Kidney glomerular epithelial cell (primary cell): ENCODE results near the gene SLC1A4.
"Not testable (repeated sequence)": the region's sequence is repeated elsewhere in the genome, so short reads cannot be mapped to it uniquely, and the experiment has no call there.

Experiments used
- DNase-seq: peaks from one replicate; lab custom pipeline; 2025; lab: John Stamatoyannopoulos, UW

Gene SLC1A4

GRCh38 chr2:64966017-64966416, 23.2 kb upstream of the SLC1A4 start:
- no peak for DNase-seq

GRCh38 chr2:64966839-64967238, 22.4 kb upstream of the SLC1A4 start:
- DNase-seq = no peak

GRCh38 chr2:64967601-64968000, 21.6 kb upstream of the SLC1A4 start:
- no peak for DNase-seq

- DNase-seq = not testable (repeated sequence)
Observed at GRCh38 chr2:64969086-64969485, 20.1 kb upstream of the SLC1A4 start.

GRCh38 chr2:64970495-64970894, 18.7 kb upstream of the SLC1A4 start:
- no peak for DNase-seq

GRCh38 chr2:64972426-64972825, 16.8 kb upstream of the SLC1A4 start:
- DNase-seq = no peak

GRCh38 chr2:64972876-64973275, 16.3 kb upstream of the SLC1A4 start:
- no peak for DNase-seq

GRCh38 chr2:64975232-64975821, 13.9 kb upstream of the SLC1A4 start:
- peak; percentile 82 for DNase-seq

- DNase-seq = no peak
Observed at GRCh38 chr2:64976276-64976675, 12.9 kb upstream of the SLC1A4 start.

- DNase-seq = no peak
Observed at GRCh38 chr2:64978514-64979268, 10.5 kb upstream of the SLC1A4 start.

- no peak for DNase-seq
Observed at GRCh38 chr2:64979744-64980143, 9.5 kb upstream of the SLC1A4 start.

- no peak for DNase-seq
Observed at GRCh38 chr2:64980183-64980582, 9.0 kb upstream of the SLC1A4 start.

- DNase-seq = no peak
Observed at GRCh38 chr2:64982311-64982857, 6.8 kb upstream of the SLC1A4 start.

- DNase-seq = no peak
Observed at GRCh38 chr2:64982932-64983331, 6.3 kb upstream of the SLC1A4 start.

- no peak for DNase-seq
Observed at GRCh38 chr2:64985447-64985846, 3.8 kb upstream of the SLC1A4 start.

GRCh38 chr2:64987001-64987955, 1.9 kb upstream of the SLC1A4 start:
- DNase-seq = no peak

- DNase-seq = no peak
Observed at GRCh38 chr2:64987956-64988419, 1.2 kb upstream of the SLC1A4 start.

- DNase-seq = peak; percentile 52
Observed at GRCh38 chr2:64988420-64989125, 626 bp upstream of the SLC1A4 start.

- no peak for DNase-seq
Observed at GRCh38 chr2:64989982-64990614, 899 bp downstream of the SLC1A4 start.

- DNase-seq = no peak
Observed at GRCh38 chr2:64990876-64991275, 1.7 kb downstream of the SLC1A4 start.

- DNase-seq = no peak
Observed at GRCh38 chr2:64992218-64992617, 3.0 kb downstream of the SLC1A4 start.
